ENCODE measurements around the gene NPSR1.
"Not testable (repeated sequence)": the region's sequence is repeated elsewhere in the genome, so short reads cannot be mapped to it uniquely, and the experiment has no call there.

Gene NPSR1

DNA sequence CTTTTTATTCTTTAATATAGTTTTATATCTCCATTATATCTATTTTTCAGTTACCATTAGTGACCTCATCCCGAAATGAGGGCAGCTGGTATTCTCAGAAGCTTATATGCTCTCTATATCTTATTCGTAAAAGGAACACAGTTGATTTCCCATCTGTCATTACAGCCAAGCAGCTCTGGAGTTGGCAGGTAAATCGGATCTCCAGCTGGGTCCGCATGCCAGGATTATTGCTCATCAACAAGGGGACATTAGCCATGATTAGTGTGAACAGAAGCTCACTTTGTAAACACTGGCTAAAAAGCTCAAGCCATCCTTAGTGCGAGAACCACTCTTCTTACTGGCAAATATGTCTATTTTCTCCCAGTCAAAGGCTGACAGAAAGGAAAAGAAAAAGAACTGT, 180.3 kb downstream of the NPSR1 start:
- DNase-seq = no peak

DNA sequence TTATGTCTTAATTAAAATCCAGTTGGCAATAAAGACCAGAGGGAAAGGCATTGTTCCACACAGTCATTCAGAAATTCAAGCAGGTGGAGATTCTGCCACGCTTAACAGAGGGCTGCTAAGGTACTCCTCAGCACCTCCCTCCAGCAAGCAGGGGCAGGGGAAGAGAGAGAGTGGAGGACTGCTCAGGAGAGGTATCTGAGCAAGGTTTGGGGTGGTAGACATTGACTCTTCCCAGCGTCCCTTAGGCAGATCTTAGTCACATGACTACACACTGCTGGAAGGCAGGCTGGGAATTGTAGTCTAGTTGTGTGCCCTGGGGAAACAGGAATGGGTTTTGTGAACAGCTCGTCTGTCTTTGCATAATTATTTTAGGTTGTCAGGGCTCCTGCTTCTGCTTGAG, 181.6 kb downstream of the NPSR1 start:
- no peak for DNase-seq

DNA sequence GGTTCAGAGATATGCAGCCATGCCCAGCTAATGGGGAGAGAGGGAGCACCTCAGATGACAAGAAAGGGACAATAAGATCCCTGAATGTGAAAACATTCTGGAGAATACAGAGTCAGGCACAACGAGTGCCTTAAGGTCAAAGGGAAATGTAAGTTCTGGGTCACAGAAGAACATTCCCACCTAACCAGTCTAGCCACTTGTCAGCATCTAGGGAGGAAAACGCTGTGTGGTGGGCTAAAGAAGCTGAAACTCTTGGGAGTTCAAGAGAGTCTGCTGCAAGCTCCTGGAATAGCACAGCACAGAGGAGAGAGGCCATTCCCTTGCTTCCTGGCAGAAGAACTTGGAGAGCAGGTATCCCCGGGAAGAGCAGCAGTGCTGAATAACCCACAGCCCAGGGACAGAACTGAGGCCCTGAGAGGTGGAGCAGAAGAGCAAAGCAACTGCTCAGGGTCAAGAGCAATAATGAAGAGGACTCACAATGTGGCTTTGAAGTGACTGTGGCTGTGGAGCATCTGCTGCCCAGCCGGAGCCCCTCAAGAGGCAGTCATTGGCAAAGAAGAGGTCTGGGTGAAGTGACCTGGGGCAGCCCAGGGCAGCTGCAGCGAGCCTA, 182.3 kb downstream of the NPSR1 start:
- no peak for DNase-seq

DNA sequence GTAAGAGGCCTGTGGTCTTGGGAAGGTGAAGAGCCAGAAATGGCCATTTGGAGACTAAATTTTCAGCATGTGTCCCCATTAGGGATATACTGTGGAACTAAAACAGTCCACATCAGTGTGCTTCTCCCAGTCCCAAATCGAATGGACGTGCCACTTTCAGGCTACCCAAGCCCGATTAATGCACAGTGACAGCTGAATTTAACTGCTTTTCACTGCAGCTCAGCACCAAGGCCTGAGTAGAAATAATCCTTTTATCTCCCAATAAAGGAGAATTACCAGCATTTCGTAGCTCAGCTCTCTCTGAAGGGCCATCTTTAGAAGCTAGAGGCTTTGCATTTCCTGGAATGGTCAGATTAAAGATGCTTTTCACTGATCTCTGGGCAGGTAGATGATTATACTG, 183.3 kb downstream of the NPSR1 start:
- no peak for DNase-seq

DNA sequence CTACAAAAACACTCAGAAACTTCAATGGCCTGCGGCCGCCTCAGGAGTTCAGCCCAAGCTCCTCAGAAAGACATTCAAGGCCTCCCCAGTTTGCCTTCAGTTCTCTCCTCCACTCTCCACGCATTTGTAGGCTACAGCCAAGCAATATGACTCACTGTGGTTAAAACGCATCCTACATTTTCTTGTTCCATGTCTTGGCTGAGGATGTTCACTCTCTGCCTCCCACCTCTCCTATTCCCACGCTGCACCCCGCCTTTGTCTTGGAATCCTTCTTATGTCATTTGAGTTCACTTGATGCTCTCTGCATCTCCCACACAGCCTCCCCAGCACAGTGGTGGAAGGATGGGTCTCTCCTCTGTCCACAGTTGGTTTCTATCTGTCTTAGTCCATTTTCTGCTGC, 184.8 kb downstream of the NPSR1 start:
- DNase-seq = no peak

DNA sequence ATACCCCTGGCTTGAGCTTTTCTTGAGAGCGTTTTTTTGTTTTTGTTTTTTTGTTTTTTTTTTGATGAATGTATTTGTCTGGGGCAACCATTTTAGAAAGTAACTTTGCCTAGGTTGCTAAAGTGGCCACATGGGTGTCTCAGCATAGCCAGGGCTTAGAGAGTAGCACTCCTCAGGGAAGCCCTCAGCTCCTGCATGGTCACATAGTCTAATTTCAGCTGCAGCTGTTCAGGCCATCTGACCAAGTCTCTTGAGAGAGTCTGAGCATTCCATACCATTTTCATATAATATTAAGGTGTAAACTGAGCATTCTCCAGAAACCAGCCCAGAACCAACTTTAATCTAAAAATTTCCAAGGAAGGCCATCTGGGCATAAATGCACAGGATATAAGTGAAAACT, 186.4 kb downstream of the NPSR1 start:
- DNase-seq = no peak

DNA sequence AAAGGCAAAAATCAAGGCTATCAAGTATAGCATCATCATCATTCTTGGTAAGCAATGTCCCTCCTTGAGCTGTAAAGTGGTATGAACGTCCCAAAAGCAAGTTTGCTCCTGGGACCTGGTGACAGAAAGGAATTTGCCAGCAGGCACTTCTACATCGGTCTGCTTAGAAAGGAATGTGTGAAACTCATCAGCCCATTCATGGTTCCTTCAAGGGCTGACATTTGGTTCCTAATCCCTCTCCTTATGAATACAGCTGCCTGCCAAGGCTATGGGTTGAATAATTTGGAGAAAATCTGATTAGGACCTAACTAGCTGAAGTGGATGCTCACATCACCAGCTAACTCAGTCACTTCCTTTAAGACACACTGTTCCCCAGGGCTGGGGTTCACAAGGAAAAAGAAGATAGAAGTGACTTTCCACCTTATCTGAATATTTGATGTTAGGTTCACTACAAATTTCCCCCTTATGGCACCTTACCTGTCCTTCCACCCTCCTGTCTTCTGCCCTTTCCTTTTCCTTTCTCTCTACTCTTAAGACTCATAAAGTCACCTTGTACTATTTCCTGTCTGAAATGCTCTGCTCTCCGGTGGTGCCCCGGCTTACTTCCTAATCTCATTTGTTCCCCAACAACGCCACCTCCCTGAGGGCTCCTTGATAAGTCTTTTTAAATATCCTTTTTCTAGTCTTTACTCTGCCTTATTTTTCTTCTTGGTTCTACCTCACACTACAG, 187.1 kb downstream of the NPSR1 start:
- no peak for DNase-seq

DNA sequence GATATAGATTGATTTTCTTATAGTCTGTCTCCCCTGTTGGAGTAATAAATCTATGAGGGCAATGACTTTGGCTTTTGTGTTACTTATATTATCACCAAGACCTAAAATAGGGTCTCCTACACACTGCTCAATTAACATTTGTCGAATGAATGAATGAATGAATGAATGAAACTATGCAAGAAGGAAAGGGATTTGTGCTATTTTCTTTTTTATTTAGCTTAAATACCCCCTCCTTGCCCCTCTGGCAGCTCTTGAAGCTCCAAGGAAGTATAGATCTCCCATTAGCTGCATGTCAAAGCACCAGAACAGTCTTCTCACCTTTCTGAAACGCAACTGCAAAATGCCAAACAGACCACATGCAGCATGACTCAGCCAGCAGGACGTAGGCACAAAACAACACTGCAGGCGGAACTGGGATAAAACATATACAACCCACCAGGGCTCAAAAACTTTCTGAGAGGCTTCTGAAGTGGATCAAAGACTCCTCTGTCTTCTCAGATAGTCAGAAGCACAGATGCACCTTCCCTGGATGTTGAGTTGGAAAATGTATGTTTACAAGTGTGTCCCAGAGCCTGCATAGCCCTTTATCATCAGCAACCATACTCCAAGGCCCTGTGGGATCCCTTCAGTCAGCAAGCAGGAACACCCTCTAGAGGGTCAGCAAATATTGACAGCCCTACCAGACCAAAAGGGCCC, 187.8 kb downstream of the NPSR1 start:
- DNase-seq = no peak

DNA sequence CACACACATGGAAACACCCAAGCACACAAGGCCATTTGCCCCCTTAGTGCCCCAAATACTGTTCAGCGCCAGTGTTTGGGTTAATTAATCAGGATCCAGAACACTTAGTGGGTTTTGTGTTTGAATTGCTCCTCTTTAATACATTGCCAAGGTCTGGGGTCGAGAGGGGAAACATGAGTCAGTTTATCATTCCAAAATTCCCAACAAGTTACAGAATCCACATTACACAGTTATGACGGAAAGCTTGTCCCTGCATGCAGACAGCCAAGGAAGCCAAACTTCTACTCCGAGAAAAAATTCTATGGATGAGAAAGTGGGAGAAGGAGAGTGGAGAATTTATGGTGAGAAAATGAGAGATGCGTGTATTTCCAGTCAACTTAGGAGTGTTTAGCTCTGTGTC, 189.0 kb downstream of the NPSR1 start:
- DNase-seq = no peak

DNA sequence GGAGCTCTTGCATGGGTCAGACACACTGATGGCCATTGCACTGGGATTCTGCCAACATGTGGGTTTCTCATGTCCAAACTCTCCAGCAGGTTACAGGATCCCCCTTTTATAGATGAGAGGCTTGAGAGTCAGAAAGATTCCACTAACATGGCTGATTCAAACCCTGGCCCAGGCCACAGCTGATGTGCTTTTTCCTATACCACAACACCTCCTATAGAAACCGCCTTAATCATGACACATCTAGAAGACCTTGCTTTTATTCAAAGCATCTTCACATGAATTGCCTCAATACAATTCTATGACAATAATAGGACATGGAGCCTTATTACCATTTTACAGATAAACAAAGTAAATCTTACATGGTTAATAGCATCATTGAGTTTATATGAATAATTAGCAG, 190.7 kb downstream of the NPSR1 start:
- DNase-seq = no peak

DNA sequence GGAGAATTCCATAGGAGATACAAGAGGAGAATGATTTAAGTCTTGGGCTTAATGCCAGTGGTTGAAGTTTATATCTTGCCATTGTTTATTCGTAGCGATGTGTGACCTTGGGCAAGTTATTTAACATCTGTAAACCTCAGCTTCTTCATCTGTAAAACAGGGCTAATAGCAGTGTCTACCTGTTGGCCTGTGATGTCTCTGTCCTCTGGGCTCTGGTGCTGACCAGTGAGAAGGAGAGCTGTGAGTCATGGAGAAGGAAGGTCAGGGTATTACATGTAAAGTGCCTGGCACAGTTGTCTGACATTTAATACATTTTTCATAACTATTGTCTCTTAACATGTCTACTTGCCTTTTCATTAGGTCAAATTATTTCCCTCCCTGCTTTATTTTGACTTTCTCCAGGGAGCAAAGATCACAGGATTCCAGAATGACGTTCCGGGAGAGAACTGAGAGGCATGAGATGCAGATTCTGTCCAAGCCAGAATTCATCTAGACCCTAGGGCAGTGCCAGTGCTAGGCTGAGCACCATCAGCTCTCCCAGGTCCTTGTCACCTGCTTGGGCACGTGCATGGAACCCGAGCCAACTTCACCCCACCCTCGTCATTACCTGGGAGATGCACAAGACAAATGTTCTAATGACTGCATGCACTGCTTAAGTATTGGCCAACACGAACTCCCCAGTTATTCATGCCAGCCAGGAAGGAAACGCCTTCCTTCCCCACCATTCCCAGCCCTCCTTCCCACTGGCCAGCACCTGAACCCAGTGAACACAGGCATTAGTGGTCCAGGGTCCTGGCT, 191.3 kb downstream of the NPSR1 start:
- DNase-seq = no peak

DNA sequence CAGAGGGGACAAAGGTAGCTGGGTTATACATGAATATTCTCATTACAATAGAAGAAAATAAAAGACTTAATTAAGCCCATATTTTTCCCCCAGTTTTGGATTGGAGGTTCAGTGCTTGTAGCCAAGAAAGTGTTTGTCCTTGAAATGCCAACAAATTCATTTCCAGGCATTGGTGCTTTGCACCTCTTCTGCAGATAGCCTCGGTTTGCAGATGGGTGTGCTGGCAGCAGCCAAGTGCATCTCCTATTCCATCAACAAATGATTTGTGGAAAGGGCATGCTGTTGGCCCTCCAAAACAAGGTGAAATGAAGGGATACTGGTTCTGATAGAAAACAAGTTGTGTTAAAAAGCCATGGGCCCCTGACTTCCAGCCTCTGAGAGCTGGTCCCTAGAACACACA, 192.0 kb downstream of the NPSR1 start:
- no peak for DNase-seq

DNA sequence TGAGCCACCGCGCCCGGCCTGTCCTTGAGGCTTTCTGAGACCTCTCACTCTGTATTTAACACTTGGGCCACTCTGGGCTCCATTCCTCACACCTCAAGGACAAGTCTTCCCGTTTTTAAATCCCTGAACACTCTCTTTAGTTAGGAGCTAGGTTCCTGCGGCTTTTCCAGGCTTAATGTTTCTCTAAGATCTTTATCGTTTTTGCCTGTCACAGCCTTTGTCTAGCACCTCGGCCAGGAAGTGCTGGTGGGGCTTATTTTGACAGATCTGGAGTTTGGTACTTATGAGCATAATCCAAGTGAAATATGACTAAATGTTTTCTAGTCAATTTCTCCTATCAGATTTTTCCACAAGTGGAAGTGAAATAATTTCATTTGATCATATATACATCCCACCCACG, 192.7 kb downstream of the NPSR1 start:
- no peak for DNase-seq

DNA sequence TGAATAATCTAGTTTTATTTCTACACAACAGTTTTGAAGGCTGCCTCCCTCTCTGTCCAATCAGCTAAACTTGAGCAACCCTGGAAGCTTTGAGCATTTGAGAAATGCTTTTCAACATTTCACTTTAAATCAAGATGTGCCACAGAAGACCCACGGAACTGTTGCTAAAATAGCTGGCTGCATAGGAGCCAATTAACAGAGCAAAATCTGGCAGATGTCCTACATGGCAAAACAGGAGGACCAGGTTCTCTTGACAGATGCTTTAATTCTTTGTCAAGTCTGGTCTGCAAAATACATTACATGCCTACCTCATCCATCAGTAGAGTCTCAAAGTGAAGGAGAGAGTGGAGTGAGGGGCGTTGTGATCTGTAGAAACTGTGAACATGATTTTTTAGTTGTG, 193.4 kb downstream of the NPSR1 start:
- no peak for DNase-seq

DNA sequence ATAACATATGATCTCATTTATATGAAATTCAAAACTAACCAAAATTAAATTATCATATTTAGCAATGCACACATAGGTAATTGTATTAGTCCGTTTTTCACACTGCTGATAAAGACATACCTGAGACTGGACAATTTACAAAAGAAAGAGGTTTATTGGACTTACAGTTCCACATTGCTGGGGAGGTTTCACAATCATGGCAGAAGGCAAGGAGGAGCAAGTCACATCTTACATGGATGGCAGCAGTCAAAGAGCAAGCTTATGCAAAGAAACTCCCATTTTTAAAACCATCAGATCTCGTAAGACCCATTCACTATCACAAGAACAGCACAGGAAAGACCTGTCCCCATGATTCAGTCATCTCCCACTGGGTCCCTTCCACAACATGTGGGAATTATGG, 200.4 kb downstream of the NPSR1 start:
- DNase-seq = not testable (repeated sequence)

DNA sequence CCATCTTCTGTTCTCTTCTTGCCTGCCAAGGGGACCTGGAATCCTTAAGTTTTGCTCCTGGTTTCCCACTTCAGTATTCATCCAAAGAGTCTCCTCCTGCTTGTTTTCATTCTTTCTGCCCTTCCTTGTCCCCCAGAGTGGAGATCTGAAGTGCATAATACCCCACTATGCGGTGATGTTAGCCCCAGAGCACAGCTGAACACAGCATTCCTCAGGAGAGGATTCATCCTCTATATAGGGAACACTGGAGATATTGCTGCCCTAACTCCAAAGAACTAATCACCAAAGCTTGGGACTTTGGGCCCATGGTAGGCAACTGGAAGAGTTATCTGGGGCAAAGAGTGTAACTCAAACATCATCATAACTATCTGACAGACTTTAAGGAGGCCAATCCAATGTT, 201.3 kb downstream of the NPSR1 start:
- DNase-seq = not testable (repeated sequence)

DNA sequence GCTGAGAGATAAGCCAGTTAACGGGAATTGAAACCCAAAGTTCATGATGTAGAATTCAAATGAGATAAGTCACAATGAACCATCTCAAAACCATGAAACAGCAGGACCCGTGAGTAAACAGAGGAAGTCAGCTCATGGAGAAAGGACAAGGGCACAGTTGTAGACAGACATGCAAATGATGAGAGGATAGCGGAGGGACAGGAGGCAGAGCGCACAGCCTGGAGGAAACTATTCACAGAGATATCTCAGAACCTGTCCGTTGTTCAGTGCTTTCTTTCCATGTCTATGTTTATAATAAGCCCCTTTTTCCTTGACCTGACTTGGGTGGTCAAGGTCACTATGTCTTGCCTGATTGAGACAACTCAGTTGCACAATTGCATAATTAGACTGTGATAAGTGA, 208.2 kb downstream of the NPSR1 start:
- DNase-seq = not testable (repeated sequence)

DNA sequence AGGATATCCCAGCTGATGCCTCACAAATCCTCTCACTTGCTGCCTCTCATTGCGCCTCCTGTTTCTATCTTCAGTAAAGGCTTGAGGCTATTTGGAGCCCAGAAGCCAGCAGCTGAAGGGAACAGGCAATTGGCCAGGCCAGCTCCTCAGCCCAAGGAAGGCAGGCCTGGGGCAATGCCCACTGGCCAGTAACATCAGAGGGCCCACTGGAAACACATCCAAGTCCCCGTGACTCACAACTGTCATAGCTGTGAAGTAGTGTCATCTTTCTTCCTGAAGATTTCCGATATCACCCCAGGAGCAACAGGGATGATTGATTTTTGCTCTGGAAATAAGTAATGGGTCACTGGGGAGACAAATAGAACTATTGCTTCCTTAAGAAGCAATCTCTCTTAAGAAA, 209.3 kb downstream of the NPSR1 start:
- not testable (repeated sequence) for DNase-seq

DNA sequence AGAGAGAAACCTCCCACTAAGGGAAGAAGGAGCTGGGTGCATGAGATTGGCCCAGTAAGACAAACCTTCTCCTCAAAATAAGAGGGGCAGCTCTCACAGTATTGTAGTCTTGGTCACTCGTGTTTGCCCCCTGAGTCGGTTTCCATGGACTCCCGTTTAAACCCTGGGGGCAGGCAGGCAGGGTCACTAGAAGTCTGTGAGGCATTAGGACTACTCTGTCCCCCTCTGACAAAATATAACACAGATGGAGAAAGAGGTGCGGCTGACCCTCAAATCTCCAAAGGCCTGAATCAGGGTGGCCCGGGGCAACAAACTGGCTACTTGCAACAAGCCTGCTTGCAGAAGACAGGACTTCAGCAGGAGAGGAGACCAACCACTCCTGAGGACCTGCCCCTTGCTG, 210.6 kb downstream of the NPSR1 start:
- DNase-seq = not testable (repeated sequence)

DNA sequence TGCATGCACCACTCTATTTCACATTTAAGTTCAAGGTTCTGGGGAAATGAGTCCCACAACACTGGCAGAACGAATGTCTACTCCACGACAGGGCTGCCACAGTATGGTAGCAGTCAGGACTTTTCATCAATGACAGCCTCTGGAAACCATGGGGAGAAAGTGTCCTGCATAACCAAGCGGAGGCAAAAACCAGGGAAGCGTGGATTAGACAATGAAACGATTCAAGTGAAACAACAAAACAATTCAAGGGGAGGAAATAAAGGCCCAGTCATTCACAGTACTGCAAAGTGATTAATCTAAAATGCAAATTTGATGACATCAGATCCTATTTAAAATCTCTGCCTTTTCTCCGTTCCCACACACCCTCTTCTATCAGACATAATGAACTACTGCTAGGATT, 211.0 kb downstream of the NPSR1 start:
- no peak for DNase-seq

DNA sequence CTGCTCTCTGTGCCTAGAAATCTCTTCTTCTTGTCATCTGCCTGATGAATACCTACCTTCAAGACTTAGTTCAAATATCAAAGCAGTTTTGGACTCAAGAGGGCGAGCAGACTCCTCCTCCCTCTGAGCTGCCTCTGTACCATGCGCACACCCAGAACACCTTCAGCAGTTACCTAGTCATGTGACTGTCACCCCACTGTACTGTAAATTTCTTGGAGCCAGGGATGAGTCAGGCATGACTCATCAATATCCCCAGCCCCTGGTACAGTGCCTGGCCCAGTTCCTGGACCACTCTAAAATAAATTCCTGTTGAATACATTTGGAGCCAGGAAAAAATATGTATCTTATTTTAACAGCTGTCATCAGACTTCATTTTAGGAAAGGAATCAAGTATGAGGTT, 212.0 kb downstream of the NPSR1 start:
- DNase-seq = not testable (repeated sequence)

DNA sequence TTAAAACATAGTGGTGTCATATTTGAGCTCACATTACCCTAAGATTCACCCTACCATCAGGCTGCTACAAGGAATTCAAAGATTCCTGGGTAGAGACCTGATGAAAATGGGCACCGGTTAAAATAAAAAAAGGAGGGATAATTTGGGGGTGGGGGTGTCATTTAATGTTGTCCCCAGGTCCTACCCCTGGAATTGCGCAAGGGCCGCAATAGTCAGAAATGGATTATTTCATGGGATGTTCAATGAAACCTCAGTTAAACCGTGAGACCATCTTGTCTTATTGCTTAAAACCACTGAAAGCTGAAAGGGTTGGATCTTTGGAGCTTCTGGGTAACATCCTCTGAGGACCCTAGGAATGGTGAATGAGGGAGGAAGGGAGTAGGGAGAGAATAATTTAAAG, 216.3 kb downstream of the NPSR1 start:
- not testable (repeated sequence) for DNase-seq

DNA sequence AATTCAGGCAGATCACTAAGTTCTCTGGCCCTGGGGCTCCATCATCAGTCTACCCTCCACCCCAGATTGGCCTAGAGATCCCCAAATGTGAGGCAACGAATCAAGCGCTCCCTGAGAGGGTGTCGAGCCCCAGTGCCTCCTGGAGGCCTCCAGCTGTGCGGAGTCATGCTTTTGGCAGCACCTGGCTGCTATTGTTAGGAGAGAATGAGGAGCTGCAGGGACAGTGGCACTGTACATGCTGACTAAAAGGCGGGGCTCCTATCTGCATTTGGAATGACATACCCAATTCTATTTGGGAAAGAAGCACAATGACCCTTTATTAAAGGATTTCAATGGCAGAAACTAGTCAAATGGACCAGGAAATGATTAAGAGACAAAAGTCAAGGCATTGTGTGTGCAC, 217.5 kb downstream of the NPSR1 start:
- no peak for DNase-seq
